ENCODE data around the gene HS6ST1.
A peak's percentile ranks its signal among the peaks of the same experiment; 100 is the strongest.

Gene HS6ST1, protein sequence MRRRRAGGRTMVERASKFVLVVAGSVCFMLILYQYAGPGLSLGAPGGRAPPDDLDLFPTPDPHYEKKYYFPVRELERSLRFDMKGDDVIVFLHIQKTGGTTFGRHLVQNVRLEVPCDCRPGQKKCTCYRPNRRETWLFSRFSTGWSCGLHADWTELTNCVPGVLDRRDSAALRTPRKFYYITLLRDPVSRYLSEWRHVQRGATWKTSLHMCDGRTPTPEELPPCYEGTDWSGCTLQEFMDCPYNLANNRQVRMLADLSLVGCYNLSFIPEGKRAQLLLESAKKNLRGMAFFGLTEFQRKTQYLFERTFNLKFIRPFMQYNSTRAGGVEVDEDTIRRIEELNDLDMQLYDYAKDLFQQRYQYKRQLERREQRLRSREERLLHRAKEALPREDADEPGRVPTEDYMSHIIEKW

DNA sequence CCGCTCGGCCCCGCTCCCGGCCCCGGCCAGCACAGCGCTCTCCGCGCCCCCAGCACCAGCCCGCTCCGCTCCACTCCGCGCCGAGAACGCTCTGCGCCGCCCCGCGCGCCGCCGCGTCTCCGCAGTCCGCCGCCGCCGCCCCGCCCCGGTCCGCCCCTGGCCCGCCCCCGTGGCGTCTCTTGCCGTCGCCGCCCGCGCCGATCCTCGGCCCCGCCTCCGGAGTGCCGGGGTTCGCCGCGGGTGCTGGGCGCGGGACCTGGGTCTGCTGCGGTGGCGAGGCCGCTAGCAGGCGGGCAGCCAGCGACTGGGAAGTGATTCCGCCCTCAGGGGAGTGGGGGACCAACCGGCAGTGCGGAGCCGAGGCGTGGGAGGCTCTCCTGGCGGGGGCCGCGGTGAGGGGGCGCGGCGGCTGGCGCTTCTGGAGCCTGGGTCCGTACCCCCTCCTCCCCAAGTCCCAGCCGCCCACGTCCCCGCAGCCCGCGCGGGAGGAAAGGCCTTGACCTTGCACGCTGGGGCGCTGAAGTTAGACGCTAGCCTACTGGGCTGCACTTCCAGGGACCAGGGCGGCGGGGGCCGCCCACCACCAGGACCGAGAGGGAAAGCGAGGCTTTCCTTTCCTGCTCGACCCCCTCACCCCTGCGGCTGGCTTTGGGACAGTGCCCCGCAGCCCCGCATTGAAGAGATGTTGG is at the start of gene HS6ST1:
Gene HS6ST1, minus strand, starts transcription at position 93 of the 689 bp plus-strand sequence. CDS start 305 bp downstream, outside the sequence.
- FAIRE-seq, result no peak
- peak; percentile 41 for DNase-seq (ENCODE audit: low spot score)

DNA sequence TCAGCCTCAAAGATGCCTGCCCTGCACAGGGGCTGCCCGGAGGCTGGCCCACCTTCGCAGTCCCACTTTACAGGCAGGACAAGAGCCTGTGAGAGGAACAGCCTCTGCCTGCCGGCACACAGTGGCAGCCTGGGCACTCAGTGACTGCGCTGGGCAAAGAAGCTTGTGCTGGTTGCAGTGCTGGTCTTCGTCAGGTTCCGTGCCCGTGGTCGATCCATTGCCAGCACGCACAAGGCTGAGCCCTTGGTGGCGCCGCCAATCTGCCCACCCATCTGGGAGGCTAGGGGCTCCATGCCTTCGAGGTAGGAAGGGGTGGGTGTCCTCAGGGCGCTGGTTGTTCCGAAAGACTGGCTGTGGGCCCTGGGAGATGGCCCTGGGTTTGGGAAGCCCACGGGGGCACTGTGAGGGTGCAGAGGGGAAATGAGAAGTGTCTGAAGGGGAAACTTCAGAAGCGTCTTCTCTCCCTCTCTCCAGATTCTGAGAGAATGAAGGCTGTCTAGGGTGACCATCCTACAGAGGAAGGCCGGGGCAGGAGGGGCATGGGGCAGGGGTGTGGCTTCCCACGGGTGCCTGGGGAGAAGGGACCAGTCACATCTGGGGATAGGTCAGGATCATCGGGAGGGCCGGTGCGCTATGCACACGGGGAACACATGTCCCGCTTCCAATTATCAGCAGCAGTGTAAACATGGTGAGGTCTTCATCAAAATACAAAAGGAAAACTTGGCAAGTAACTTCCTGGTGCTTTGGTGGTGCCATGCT is 49.1 kb upstream of the HS6ST1 start:
- DNase-seq (ENCODE audit: low spot score) (no peak), FAIRE-seq (no peak)

GRCh38 chr2:128366713-128367511 is 48.2 kb upstream of the HS6ST1 start:
- no peak for FAIRE-seq
- no peak for DNase-seq (ENCODE audit: low spot score)

- DNase-seq (ENCODE audit: low spot score), result no peak
- FAIRE-seq, result no peak
These were observed 46.7 kb upstream of the HS6ST1 start for GRCh38 chr2:128365217-128365905.

- DNase-seq (ENCODE audit: low spot score) (no peak), FAIRE-seq (no peak)
These were observed 45.8 kb upstream of the HS6ST1 start for GRCh38 chr2:128364441-128364911.

GRCh38 chr2:128363934-128364361 is 45.3 kb upstream of the HS6ST1 start:
- FAIRE-seq (no peak), DNase-seq (ENCODE audit: low spot score) (no peak)

- FAIRE-seq, result no peak
- DNase-seq (ENCODE audit: low spot score), result no peak
These were observed 44.2 kb upstream of the HS6ST1 start for GRCh38 chr2:128362889-128363228.

DNA sequence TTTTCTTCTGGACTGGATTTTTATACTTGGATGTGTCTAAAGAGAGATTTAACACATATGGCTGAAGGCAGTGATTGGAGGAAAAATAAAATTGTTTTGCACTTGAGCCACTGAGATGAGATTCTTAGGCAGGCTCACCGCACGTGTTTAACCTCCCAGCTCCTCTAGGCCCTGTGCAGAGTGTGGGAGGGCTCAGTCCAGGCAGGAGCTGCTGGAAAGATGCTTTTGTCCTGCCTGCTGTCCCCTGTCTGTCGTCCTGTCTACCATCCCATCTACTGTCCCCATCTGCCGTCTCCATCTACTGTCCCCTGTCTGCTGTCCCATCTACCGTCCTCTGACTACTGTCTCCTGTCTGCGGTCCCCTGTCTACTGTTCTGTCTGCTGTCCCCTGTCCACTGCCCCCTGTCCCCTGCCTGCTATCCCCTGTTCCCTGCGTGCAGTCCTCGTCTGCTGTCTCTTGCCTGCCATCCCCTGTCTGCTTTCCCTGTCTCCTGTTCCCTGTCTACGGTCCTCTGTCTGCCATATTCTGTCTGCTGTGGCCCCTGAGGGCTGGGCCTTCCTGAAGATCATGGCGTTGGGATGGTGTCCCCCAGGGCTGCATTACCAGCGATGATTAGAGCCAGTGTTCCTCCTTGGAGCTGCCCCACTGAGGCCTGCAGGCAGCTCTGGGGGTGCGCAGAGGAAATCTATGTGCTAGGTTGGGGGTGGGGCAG is 43.7 kb upstream of the HS6ST1 start:
- FAIRE-seq (no peak), DNase-seq (ENCODE audit: low spot score) (no peak)

DNA sequence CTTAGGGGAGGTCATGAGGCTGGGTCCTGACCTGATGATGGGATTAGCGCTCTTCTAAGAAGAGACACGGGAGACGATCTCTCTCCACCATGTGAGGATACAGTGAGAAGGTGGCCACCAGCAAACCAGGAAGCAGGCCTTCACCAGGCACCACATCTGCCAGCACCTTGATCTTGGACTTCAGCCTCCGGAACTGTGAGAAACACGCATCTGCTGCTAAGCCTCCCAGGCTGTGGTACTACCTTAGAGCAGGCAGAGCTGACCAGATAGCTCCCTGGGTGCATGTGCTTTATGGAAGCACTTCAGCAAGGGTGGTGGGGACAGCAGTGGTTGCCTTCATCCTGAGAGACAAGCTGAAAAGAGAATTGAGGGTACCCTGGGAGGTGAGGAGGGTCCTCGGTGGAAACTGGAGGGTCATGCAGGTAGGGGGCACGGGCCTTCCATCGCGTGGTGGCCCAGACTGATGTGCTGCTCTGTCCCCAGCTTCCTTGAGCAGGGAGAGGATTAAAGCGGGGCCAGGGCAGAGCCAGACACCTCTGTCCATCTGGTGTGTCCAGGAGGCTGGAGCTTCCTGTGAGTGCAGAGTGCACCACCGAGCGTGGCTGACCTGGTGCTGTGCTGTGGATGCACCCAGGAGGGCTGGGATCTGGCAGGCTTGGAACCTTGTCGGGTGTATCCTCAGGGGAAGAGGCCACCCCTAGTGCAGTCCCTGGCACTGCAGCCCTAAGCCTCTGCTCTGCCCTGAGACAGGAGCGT is 42.9 kb upstream of the HS6ST1 start:
- FAIRE-seq, result no peak

GRCh38 chr2:128360711-128361110 is 42.0 kb upstream of the HS6ST1 start:
- no peak for FAIRE-seq
- DNase-seq (ENCODE audit: low spot score), result no peak

More for the DNA sequence above, 42.9 kb upstream of the HS6ST1 start:
- no peak for DNase-seq (ENCODE audit: low spot score)

DNA sequence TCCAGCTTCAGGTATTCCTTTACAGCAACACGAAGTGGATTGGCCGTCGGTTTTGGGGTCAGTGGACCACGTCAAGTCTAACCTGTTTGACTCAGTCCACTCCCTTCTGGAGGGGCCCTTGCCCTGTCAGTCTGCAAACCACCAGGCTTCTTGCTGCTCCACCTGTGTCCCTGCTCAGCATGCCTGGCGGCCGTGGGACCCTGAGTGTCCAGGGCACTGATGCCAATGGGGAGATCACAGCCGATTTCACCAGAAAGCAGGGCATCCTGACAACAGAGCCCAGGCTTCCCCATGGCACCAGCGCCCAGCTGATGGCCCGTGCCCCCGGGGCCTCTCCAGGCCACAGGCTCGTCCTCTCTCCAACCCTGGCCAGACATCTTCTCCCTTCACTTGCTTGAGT is 41.2 kb upstream of the HS6ST1 start:
- DNase-seq (ENCODE audit: low spot score), result no peak
- no peak for FAIRE-seq

GRCh38 chr2:128358941-128359731 is 40.5 kb upstream of the HS6ST1 start:
- DNase-seq (ENCODE audit: low spot score) (no peak), FAIRE-seq (no peak)

GRCh38 chr2:128357506-128358370 is 39.1 kb upstream of the HS6ST1 start:
- FAIRE-seq (no peak), DNase-seq (ENCODE audit: low spot score) (no peak)

DNA sequence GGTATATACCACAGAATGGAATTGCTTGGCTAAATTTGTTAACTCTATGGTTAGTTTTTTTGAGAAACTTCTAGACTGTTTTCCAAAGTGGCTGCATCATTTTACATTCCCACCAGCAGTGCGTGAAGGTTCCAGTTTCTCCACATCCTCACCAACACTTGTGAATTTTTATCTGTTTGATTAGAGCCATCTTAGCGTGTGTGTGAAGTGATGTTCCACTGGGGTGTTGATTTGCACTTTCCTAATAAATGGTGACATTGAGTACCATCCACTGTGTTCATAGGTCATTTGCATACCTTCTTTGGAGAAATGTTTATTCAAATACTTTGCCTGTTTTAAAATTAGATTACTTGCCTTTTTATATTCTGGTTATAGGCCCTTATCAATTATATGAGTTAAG is 37.5 kb upstream of the HS6ST1 start:
- FAIRE-seq (no peak), DNase-seq (ENCODE audit: low spot score) (no peak)

- FAIRE-seq (no peak), DNase-seq (ENCODE audit: low spot score) (no peak)
These were observed 36.2 kb upstream of the HS6ST1 start for GRCh38 chr2:128354726-128355470.

DNA sequence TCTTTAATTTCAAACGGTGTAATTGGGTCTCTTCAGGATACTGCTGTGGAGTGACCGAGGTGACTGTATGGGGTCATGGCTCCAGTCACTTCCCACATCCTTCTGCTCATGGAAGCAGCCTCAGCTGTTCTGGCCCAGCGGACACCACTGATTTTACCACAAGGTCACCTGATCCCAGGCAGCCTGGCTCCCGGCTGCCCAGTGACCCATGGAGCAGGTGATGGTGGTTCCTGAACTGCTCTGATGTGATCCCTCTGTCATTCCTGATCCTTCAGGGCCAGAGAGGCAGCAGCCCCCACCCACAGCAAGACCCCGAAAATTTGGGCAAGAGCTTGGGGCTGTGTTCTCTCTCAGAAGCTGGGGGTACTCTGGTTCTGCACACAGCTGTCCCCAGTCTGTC is 35.5 kb upstream of the HS6ST1 start:
- no peak for FAIRE-seq
- DNase-seq (ENCODE audit: low spot score), result no peak

- no peak for DNase-seq (ENCODE audit: low spot score)
- no peak for FAIRE-seq
These were observed 32.1 kb upstream of the HS6ST1 start for GRCh38 chr2:128350736-128351135.

Data from RCC 7860 (cell line).